ENCODE data around the gene RNF8. TPM values are rescaled to one million over a fixed set of nuclear protein-coding genes. Genes with fewer than 3 reads are reported as not detected.

The RNF8 gene
- total and polyA plus RNA-seq, 9 of the 15 experiments (the other 6 are each of a cell fraction or from before 2014, with no cell fraction given): 10.6 to 47.0 (median 37.5) TPM

GRCh38 chr6:37357288-37357687 is 3.5 kb downstream of the RNF8 start (continued):
- TF ChIP-seq ZNF121 (CRISPR knock-in tag; conservative IDR thresholded peaks at IDR 0.05) (no peak), TCF3 (CRISPR knock-in tag; IDR thresholded peaks at IDR 0.05) (no peak), RCOR1 (IDR thresholded peaks at IDR 0.05; ENCODE audit: borderline replicate concordance in 1 of 2, low read depth in 2 of 2, low read length in 2 of 2) (no peak), CREB3 (tag; conservative IDR thresholded peaks at IDR 0.05; ENCODE audit: low read depth) (no peak), E2F1 (CRISPR knock-in tag; IDR thresholded peaks at IDR 0.05) (no peak)

GRCh38 chr6:37357860-37358259 is 4.1 kb downstream of the RNF8 start:
- Histone ChIP-seq H3K4me3 (no peak overlapping the region), H2AFZ (ENCODE audit: low read depth, low read length) (no peak overlapping the region), H4K20me1 (replicated peaks; ENCODE audit: control insufficient read depth, insufficient read depth, low read length) (peaks cover 4% of the 10 kb centered on the region; the same call in 1 of the 2 replicates), H3K4me2 (ENCODE audit: insufficient read depth, low read length) (no peak overlapping the region), H3K79me2 (ENCODE audit: control insufficient read depth, insufficient read depth, low read length) (peaks cover 52% of the 10 kb centered on the region), H3K9ac (ENCODE audit: insufficient read depth in 1 of 2, low read depth in 2 of 2, low read length in 2 of 2) (no peak overlapping the region), H3K27ac (ENCODE audit: extremely low read depth, low read depth, low read length) (no peak overlapping the region), H3K4me1 (replicated peaks in 1 of 2; ENCODE audit: control insufficient read depth in 2 of 2, insufficient read depth in 2 of 2, low read length in 2 of 2) (peaks cover 25 to 28% of the 10 kb centered on the region in 2 experiments; a peak in 4 of 5 replicates), H3K27me3 (ENCODE audit: control insufficient read depth in 2 of 2, insufficient read depth in 2 of 2, low read length in 2 of 2) (no peaks in the 10 kb centered on the region), H3K36me3 (ENCODE audit: control insufficient read depth, insufficient read depth, low read length) (peaks cover 34% of the 10 kb centered on the region), H3K9me1 (ENCODE audit: control insufficient read depth, insufficient read depth, low read length) (no peaks in the 10 kb centered on the region), H3K9me3 (replicated peaks; ENCODE audit: control insufficient read depth, insufficient read depth, low read depth, low read length) (no peaks in the 10 kb centered on the region)
- ATAC-seq (no peak), DNase-seq (ENCODE audit: extremely low read depth in 1 of 4, low spot score in 3 of 4) (peak in 1 of 4 experiments; percentile 4), FAIRE-seq (no peak)
- BruUV-seq (replicated peaks): TSS peak; percentile 2
- ChIA-PET CTCF (ENCODE audit: low intra/inter-chr PET ratio) (no interaction called here), POLR2A (interaction anchor here (0.7 to 1.3 kb wide), 3 partner anchors 8 to 139 kb away, joined by 3 to 4 read pairs (median 3); no protein-coding TSS in a partner anchor)
- in situ Hi-C loops (cut with MboI) (loop anchor here (25.0 kb wide), 1 partner anchor 1129 kb away; no protein-coding TSS in a partner anchor), intact Hi-C loops (cut with micrococcal nuclease) (no loop called here)
- WGBS (ENCODE audit: insufficient coverage, low coverage, missing lambda C conversion rate): 9% methylated on average over 2 of the region's 2 CpGs
- TF ChIP-seq ZNF445 (CRISPR knock-in tag; IDR thresholded peaks at IDR 0.05; ENCODE audit: low read depth) (no peak), ZNF76 (CRISPR knock-in tag; IDR thresholded peaks at IDR 0.05; ENCODE audit: borderline replicate concordance) (no peak), TAL1 (IDR thresholded peaks at IDR 0.05) (peak; percentile 53), ZNF398 (CRISPR knock-in tag; IDR thresholded peaks at IDR 0.05) (no peak), ZNF174 (CRISPR knock-in tag; IDR thresholded peaks at IDR 0.05) (no peak), PRMT5 (CRISPR knock-in tag; IDR thresholded peaks at IDR 0.05) (no peak), EP300 (IDR thresholded peaks at IDR 0.05; ENCODE audit: low read length) (peak; percentile 4; the same call in 1 of the 2 replicates), ELF2 (CRISPR knock-in tag; IDR thresholded peaks at IDR 0.05) (no peak), ZNF239 (CRISPR knock-in tag; IDR thresholded peaks at IDR 0.05) (no peak), CBFA2T3 (IDR thresholded peaks at IDR 0.05) (peak; percentile 63), LCOR (CRISPR knock-in tag; IDR thresholded peaks at IDR 0.05) (0 out of 2 replicates have a peak, but pooled peaks have one; percentile 25), ZBTB7A (IDR thresholded peaks at IDR 0.05; ENCODE audit: borderline replicate concordance, control insufficient read depth, low read depth, low read length) (peak; percentile 50; the same call in 1 of the 2 replicates)
